Psoas muscle (tissue), 8 donors: ENCODE data around the gene MAGI2. TPM values are rescaled to one million over a fixed set of nuclear protein-coding genes. Genes with fewer than 3 reads are reported as not detected.

Source experiments
- ATAC-seq, 4 donors: fragments of 200-7000 bp; cut with Tn5 transposase; one replicate each; pipeline ENCODE4 v1.9.1; 2020; ENCODE audit warnings: moderate library complexity in 3 of 4, mild to moderate bottlenecking in 2 of 4
- DNase-seq, 2 donors: peaks; one replicate each; pipeline ENCODE4 v3.0.0-alpha.2; 2020
- H3K27ac ChIP-seq: fragments of 200-600 bp; one replicate; pipeline ENCODE4 v1.8.0; 2022
- H3K27me3 ChIP-seq, 3 donors: fragments of 200-600 bp in 1 of 3; one replicate each; pipeline versions ENCODE4 v1.6.1 to v1.8.0; 2013 to 2022; ENCODE audit warnings: low read length in 2 of 3, mild to moderate bottlenecking in 2 of 3, moderate library complexity in 1 of 3; ENCODE audit not compliant: insufficient read depth in 3 of 3
- H3K36me3 ChIP-seq, 2 donors: fragments of 200-600 bp in 1 of 2; one replicate each; pipeline versions ENCODE4 v1.6.1 to v1.8.0; 2013 to 2022; ENCODE audit warnings: low read depth in 1 of 2, mild to moderate bottlenecking in 1 of 2, moderate library complexity in 1 of 2; ENCODE audit not compliant: insufficient read depth in 1 of 2
- H3K4me1 ChIP-seq: fragments of 200-600 bp; one replicate; pipeline ENCODE4 v1.8.0; 2022
- H3K4me3 ChIP-seq: fragments of 200-600 bp; one replicate; pipeline ENCODE4 v1.8.0; 2022; ENCODE audit warnings: mild to moderate bottlenecking
- H3K9me3 ChIP-seq: fragments of 200-600 bp; one replicate; pipeline ENCODE4 v1.8.0; 2022
- CTCF ChIP-seq: fragments of 200-600 bp; IDR thresholded peaks from one replicate; pipeline ENCODE4 v1.8.0; 2022; ENCODE audit warnings: antibody characterized with exemption
- WGBS, 3 donors: extraction: QIAGEN DNeasy Blood & Tissue Kit; methylation state at CpG; one replicate each; pipeline versions ENCODE4 v1.1.6 to v1.1.7; 2013; 5-methylcytosine and 5-hydroxymethylcytosine counted together
- intact Hi-C, 2 donors: fragments of 100-400 bp; cut with DNase I; formaldehyde crosslinking; loops; one replicate each; pipeline versions ENCODE4 v1.11.0 to v1.14.2; 2022
- polyA plus RNA-seq, 3 donors: library from polyadenylated mRNA; stranded (reverse); fragments of 200-250 nt; gene quantifications; one replicate each; pipeline ENCODE4 v1.2.3, GENCODE V29; 2013
- total RNA-seq, 4 donors: library from RNA; stranded (reverse); fragmentation: NEBNext Ultra II Directional in 2 of 4; extraction: Animal tissue kit (Norgen Biotek cat#: 25700) in 2 of 4; gene quantifications; one replicate each; pipeline versions ENCODE4 v1.2.1 to v1.2.4, GENCODE V29; 2021 to 2023
- donor health status: healthy with polysubstance abuse.
- donor health status: DM: no; HTN: no; CAD: no; lungs with moderate emphysema.
- donor health status: Bipolar disorder and iron deficiency.
- donor health status: healthy.
- donor health status: DM: yes; HTN: yes; CAD: no.
- donor health status: DM: no; HTN: no; CAD: no.
- donor health status: DM: no; HTN: no; CAD: no.
- donor health status: DM: yes; HTN: yes; CAD: no.

Gene MAGI2
- total and polyA plus RNA-seq, 7 donors, result 0.46 to 2.5 (median 1.4) TPM

DNA sequence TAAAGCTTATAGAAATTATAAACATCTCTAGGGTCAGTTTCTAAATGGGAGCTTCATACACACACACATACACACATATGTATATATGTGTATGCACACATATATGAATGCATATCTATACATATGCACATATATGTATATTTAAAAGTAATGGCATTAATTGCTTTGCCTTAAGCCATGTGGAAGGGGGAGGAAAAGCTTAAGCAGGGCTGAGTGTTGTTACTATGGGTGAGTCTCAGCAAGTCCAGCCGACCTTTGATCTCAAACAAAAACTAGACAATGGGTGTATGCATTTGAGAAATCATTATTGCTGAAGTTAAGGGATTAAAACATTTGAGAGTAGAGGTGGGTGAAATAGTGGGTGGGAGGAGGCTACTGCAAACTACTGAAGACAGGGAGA, 546.7 kb downstream of the MAGI2 start:
- 89 to 93% (median 91%) methylated on average over 1 of the region's 1 CpG for WGBS, 3 donors
- H3K9me3 ChIP-seq, result no peaks in the 10 kb centered on the region
- no peak for ATAC-seq
- H3K4me1 ChIP-seq, result no peaks in the 10 kb centered on the region
- DNase-seq, result no peak
- no peak overlapping the region for H3K27ac ChIP-seq
- intact Hi-C loops, result no loop called here
- H3K36me3 ChIP-seq, result no peaks in the 10 kb centered on the region
- TF ChIP-seq CTCF, result no peak
- no peak overlapping the region for H3K4me3 ChIP-seq
- no peaks in the 10 kb centered on the region for H3K27me3 ChIP-seq

GRCh38 chr7:78905436-78905835, 548.0 kb downstream of the MAGI2 start:
- no peaks in the 10 kb centered on the region for H3K9me3 ChIP-seq
- H3K27ac ChIP-seq, result no peak overlapping the region
- intact Hi-C loops, result no loop called here
- no peak for TF ChIP-seq CTCF
- H3K4me3 ChIP-seq, result no peak overlapping the region
- no peaks in the 10 kb centered on the region for H3K36me3 ChIP-seq
- no peaks in the 10 kb centered on the region for H3K27me3 ChIP-seq
- ATAC-seq (no peak), DNase-seq (no peak)
- H3K4me1 ChIP-seq, result no peaks in the 10 kb centered on the region

GRCh38 chr7:78904983-78905382, 548.5 kb downstream of the MAGI2 start:
- H3K4me3 ChIP-seq, result no peak overlapping the region
- H3K4me1 ChIP-seq, result no peaks in the 10 kb centered on the region
- no peaks in the 10 kb centered on the region for H3K27me3 ChIP-seq
- H3K27ac ChIP-seq, result no peak overlapping the region
- 39 to 55% (median 45%) methylated on average over 2 of the region's 2 CpGs for WGBS, 3 donors
- TF ChIP-seq CTCF, result no peak
- no peaks in the 10 kb centered on the region for H3K9me3 ChIP-seq
- ATAC-seq (no peak), DNase-seq (no peak)
- H3K36me3 ChIP-seq, result no peaks in the 10 kb centered on the region
- intact Hi-C loops, result no loop called here

GRCh38 chr7:78901566-78901965, 551.9 kb downstream of the MAGI2 start:
- no peak for ATAC-seq
- no peak overlapping the region for H3K4me3 ChIP-seq
- no peak for TF ChIP-seq CTCF
- 86 to 89% (median 89%) methylated on average over 3 of the region's 3 CpGs for WGBS, 3 donors
- no peaks in the 10 kb centered on the region for H3K4me1 ChIP-seq
- no peaks in the 10 kb centered on the region for H3K27me3 ChIP-seq
- intact Hi-C loops, result no loop called here
- no peak overlapping the region for H3K27ac ChIP-seq
- no peaks in the 10 kb centered on the region for H3K9me3 ChIP-seq
- no peaks in the 10 kb centered on the region for H3K36me3 ChIP-seq
- no peak for DNase-seq

DNA sequence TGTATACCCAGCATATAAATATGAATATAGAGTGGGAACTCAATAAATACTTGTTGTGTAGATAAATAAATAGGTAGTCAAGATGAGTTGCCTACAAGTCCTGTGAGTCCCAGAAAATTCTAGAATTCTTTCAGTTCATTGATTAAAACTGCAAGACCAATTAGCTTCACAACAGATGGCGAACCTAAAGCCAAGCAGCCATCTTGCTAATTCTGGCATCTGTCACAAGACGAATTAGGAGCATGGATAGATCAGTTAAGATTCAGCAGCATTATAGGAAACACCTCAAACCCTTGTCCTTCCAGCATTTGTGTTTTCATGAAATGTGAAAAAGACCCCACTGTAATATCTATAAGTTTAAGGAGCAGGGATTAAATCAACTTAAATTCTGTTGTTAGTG, 552.7 kb downstream of the MAGI2 start:
- ATAC-seq, result no peak
- H3K9me3 ChIP-seq, result no peaks in the 10 kb centered on the region
- intact Hi-C loops, result no loop called here
- DNase-seq, result no peak
- no peaks in the 10 kb centered on the region for H3K4me1 ChIP-seq
- H3K27ac ChIP-seq, result no peak overlapping the region
- H3K36me3 ChIP-seq, result no peaks in the 10 kb centered on the region
- H3K4me3 ChIP-seq, result no peak overlapping the region
- no peaks in the 10 kb centered on the region for H3K27me3 ChIP-seq
- TF ChIP-seq CTCF, result no peak
- WGBS, 3 donors, result 85 to 86% (median 85%) methylated on average over 2 of the region's 2 CpGs
